ENCODE results near the gene GRIK3. TPM values are rescaled to one million over a fixed set of nuclear protein-coding genes. Genes with fewer than 3 reads are reported as not detected.

The GRIK3 gene
- total and polyA plus RNA-seq, 4 donors = 0.03 to 0.08 (median 0.05) TPM; not detected in 1

- TF ChIP-seq ZBTB33 (IDR thresholded peaks at IDR 0.05) = no peak
- TF ChIP-seq YY1 (IDR thresholded peaks at IDR 0.05) = no peak
- TF ChIP-seq REST (IDR thresholded peaks at IDR 0.05) = no peak
- TF ChIP-seq SP1 (IDR thresholded peaks at IDR 0.05) = no peak
- TF ChIP-seq HNF4G (IDR thresholded peaks at IDR 0.05) = no peak
- TF ChIP-seq RXRA (IDR thresholded peaks at IDR 0.05) = no peak
- TF ChIP-seq TAF1 (conservative IDR thresholded peaks at IDR 0.05) = no peak
- TF ChIP-seq RAD21 (IDR thresholded peaks at IDR 0.05) = no peak
- no peak for TF ChIP-seq EGR1 (IDR thresholded peaks at IDR 0.05; ENCODE audit: low read depth in 2 of 2)
- no peak for TF ChIP-seq JUND (IDR thresholded peaks at IDR 0.05)
- no peak for TF ChIP-seq ATF3 (IDR thresholded peaks at IDR 0.05)
- no peak for TF ChIP-seq HNF4A (conservative IDR thresholded peaks at IDR 0.05)
- TF ChIP-seq GABPA (IDR thresholded peaks at IDR 0.05 in 1 of 2, conservative IDR thresholded peaks at IDR 0.05 in 1 of 2) = no peak
- TF ChIP-seq FOXA2 (IDR thresholded peaks at IDR 0.05) = no peak
- TF ChIP-seq, protein P1, sequence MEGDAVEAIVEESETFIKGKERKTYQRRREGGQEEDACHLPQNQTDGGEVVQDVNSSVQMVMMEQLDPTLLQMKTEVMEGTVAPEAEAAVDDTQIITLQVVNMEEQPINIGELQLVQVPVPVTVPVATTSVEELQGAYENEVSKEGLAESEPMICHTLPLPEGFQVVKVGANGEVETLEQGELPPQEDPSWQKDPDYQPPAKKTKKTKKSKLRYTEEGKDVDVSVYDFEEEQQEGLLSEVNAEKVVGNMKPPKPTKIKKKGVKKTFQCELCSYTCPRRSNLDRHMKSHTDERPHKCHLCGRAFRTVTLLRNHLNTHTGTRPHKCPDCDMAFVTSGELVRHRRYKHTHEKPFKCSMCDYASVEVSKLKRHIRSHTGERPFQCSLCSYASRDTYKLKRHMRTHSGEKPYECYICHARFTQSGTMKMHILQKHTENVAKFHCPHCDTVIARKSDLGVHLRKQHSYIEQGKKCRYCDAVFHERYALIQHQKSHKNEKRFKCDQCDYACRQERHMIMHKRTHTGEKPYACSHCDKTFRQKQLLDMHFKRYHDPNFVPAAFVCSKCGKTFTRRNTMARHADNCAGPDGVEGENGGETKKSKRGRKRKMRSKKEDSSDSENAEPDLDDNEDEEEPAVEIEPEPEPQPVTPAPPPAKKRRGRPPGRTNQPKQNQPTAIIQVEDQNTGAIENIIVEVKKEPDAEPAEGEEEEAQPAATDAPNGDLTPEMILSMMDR (IDR thresholded peaks at IDR 0.05; ENCODE audit: low read depth, low read length, missing input control) = no peak
- H3K9ac ChIP-seq (ENCODE audit: low read depth in 1 of 2, low read length in 2 of 2) = no peak overlapping the region
- no peak overlapping the region for H3K27ac ChIP-seq (ENCODE audit: low read depth in 1 of 2, low read length in 2 of 2)
- WGBS = 59% methylated on average over 9 of the region's 9 CpGs
- H3K9me3 ChIP-seq (ENCODE audit: control insufficient read depth in 4 of 4, low read length in 3 of 4) = no peaks in the 10 kb centered on the region
- H3K27me3 ChIP-seq (ENCODE audit: control insufficient read depth in 4 of 4, insufficient read depth in 4 of 4, low read length in 3 of 4) = peaks cover 0 to 3% (median 0%) of the 10 kb centered on the region in 4 donors
- H3K36me3 ChIP-seq (ENCODE audit: control insufficient read depth in 4 of 4, insufficient read depth in 3 of 4, low read depth in 1 of 4, low read length in 3 of 4) = no peaks in the 10 kb centered on the region
- peak; percentile 10 for DNase-seq (ENCODE audit: low spot score)
- no peaks in the 10 kb centered on the region for H3K4me1 ChIP-seq (ENCODE audit: control insufficient read depth in 4 of 4, insufficient read depth in 4 of 4, low read length in 3 of 4)
- H3K4me3 ChIP-seq (ENCODE audit: low read depth in 1 of 3, low read length in 3 of 3) = no peak overlapping the region
These were observed 123.3 kb downstream of the GRIK3 start for GRCh38 chr1:36910886-36911540.

All from liver (tissue), 9 donors.